Keratinocyte (primary cell): Measurements from ENCODE around the gene TRABD2B. TPM values are rescaled to one million over a fixed set of nuclear protein-coding genes. Genes with fewer than 3 reads are reported as not detected.

Source experiments
- DNase-seq: peaks from one replicate; pipeline ENCODE4 v3.0.0-alpha.2; 2011; ENCODE audit warnings: low read depth, missing footprints, low spot score
- FAIRE-seq: peaks from 2 replicates; lab custom pipeline; 2011; peaks lifted over from hg19 to GRCh38; lab: Jason Lieb, UNC
- H2AFZ ChIP-seq: 2 replicates; pipeline ENCODE4 v1.6.0; 2012; ENCODE audit warnings: low read length, control low read depth, inconsistent platforms; ENCODE audit not compliant: control insufficient read depth
- H3K27ac ChIP-seq: 2 replicates; pipeline ENCODE4 v1.5.1; 2011; ENCODE audit warnings: low read length; ENCODE audit not compliant: control insufficient read depth, insufficient read depth
- H3K27me3 ChIP-seq: 3 replicates; pipeline ENCODE4 v1.6.0; 2011; ENCODE audit warnings: low read length; ENCODE audit not compliant: control insufficient read depth, insufficient read depth; ENCODE audit errors: extremely low read depth
- H3K36me3 ChIP-seq, 2 experiments: 2 replicates in 1 of 2; 3 replicates in 1 of 2; pipeline ENCODE4 v1.5.1; 2011; ENCODE audit warnings: low read length in 2 of 2, mild to moderate bottlenecking in 1 of 2; ENCODE audit not compliant: control insufficient read depth in 2 of 2, insufficient read depth in 2 of 2; ENCODE audit errors: extremely low read depth in 1 of 2
- H3K4me1 ChIP-seq: 3 replicates; pipeline ENCODE4 v1.5.1; 2011; ENCODE audit warnings: low read length; ENCODE audit not compliant: control insufficient read depth, insufficient read depth; ENCODE audit errors: extremely low read depth
- H3K4me2 ChIP-seq: 3 replicates; pipeline ENCODE4 v1.6.0; 2011; ENCODE audit warnings: low read depth, low read length; ENCODE audit not compliant: control insufficient read depth, insufficient read depth; ENCODE audit errors: extremely low read depth
- H3K4me3 ChIP-seq, 3 experiments: fragments of 200-600 bp in 1 of 3; sonication (generic) in 1 of 3; 2 replicates in 2 of 3; 3 replicates in 1 of 3; pipeline ENCODE4 v1.5.1; 2011 to 2016; ENCODE audit warnings: low read length in 3 of 3, mild to moderate bottlenecking in 3 of 3, control low read depth in 2 of 3, inconsistent platforms in 1 of 3, low read depth in 1 of 3, mixed read lengths in 1 of 3, mixed run types in 1 of 3, moderate library complexity in 1 of 3; ENCODE audit not compliant: control insufficient read depth in 2 of 3, insufficient read depth in 2 of 3; ENCODE audit errors: extremely low read depth in 1 of 3
- H3K79me2 ChIP-seq: 2 replicates; pipeline ENCODE4 v1.6.0; 2012; ENCODE audit warnings: low read length; ENCODE audit not compliant: control insufficient read depth, insufficient read depth
- H3K9ac ChIP-seq: 3 replicates; pipeline ENCODE4 v1.6.0; 2011; ENCODE audit warnings: low read length; ENCODE audit not compliant: control insufficient read depth, insufficient read depth; ENCODE audit errors: extremely low read depth
- H3K9me1 ChIP-seq: 3 replicates; pipeline ENCODE4 v1.6.0; 2011; ENCODE audit warnings: low read length; ENCODE audit not compliant: control insufficient read depth, insufficient read depth; ENCODE audit errors: extremely low read depth
- H3K9me3 ChIP-seq: 2 replicates; pipeline ENCODE4 v1.5.1; 2012; ENCODE audit warnings: low read depth, low read length; ENCODE audit not compliant: control insufficient read depth
- H4K20me1 ChIP-seq: 3 replicates; pipeline ENCODE4 v1.6.0; 2011; ENCODE audit warnings: low read length; ENCODE audit not compliant: control insufficient read depth, insufficient read depth; ENCODE audit errors: extremely low read depth
- CTCF ChIP-seq, 3 experiments: IDR thresholded peaks in 1 of 3; conservative IDR thresholded peaks in 1 of 3; optimal IDR thresholded peaks in 1 of 3; 2 replicates in 2 of 3; 3 replicates in 1 of 3; pipeline versions ENCODE3 to v1.5.1; 2011; ENCODE audit warnings: low read length in 3 of 3, mild to moderate bottlenecking in 3 of 3, moderate library complexity in 2 of 3, control low read depth in 1 of 3, inconsistent platforms in 1 of 3; ENCODE audit not compliant: insufficient read depth in 2 of 3; ENCODE audit errors: extremely low read depth in 1 of 3
- EZH2 ChIP-seq: IDR thresholded peaks from one replicate; pipeline ENCODE4 v1.6.1; 2012; ENCODE audit warnings: inconsistent platforms, mild to moderate bottlenecking, low read length, moderate library complexity
- dilution Hi-C: fragments of 300-500 bp; cut with MboI; formaldehyde crosslinking; loops from one replicate; pipeline ENCODE4 v1.7.0; 2020; ENCODE audit warnings: low sequenced_read_pairs; ENCODE audit not compliant: extremely low pct_ligation_motif_present
- polyA plus RNA-seq, 5 experiments: library from polyadenylated mRNA; depleted of rRNA in 3 of 5; stranded (reverse) in 3 of 5; stranded (forward) in 1 of 5; unstranded in 1 of 5; fragments of >200 nt; gene quantifications; 1 replicate in 1 of 5; 2 replicates in 3 of 5; 3 replicates in 1 of 5; pipeline versions ENCODE4 v1.2.1 to v1.2.3, GENCODE V29; 2011 to 2012; ENCODE audit warnings: missing spikeins in 2 of 5, low read depth in 1 of 5, low replicate concordance in 1 of 5

TRABD2B gene
- polyA plus RNA-seq, 1 donor (not counting 4 experiments of a cell fraction or from before 2014, with no cell fraction given): 0.13 TPM

DNA sequence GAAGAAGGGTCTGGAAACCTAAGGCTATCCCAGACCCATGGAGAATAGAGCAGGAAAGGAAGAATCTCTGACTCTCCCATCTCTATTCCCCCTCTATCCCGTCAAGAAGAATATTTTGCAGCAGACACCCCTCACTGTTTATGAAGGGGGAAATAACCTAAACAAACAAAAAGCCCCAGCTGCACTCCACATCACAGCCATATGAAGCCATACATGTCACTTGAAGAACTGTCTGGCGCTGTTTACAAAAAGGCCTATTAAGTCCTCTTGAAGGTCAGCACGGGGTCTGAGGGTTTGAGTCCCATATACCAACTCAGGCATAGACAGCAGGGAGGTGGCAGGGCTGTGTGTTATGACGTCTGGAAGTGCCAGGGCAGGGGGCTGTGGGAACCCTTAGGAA, 31.4 kb downstream of the TRABD2B start:
- Histone ChIP-seq H3K79me2 (no peaks in the 10 kb centered on the region), H3K27ac (no peak overlapping the region), H3K9me3 (no peaks in the 10 kb centered on the region), H3K4me1 (no peaks in the 10 kb centered on the region), H3K27me3 (no peaks in the 10 kb centered on the region), H4K20me1 (no peaks in the 10 kb centered on the region), H3K36me3 (no peaks in the 10 kb centered on the region), H2AFZ (no peak overlapping the region), H3K4me3 (no peak overlapping the region), H3K9me1 (no peaks in the 10 kb centered on the region), H3K9ac (no peak overlapping the region), H3K4me2 (no peak overlapping the region)
- dilution Hi-C loops: no loop called here
- no peak for DNase-seq
- no peak for FAIRE-seq
- TF ChIP-seq EZH2 (no peak), CTCF (optimal IDR thresholded peaks at IDR 0.05 in 1 of 3, IDR thresholded peaks at IDR 0.05 in 1 of 3, conservative IDR thresholded peaks at IDR 0.05 in 1 of 3; ENCODE audit: extremely low read depth in 1 of 3, insufficient read depth in 2 of 3, low read length in 3 of 3) (no peak)

DNA sequence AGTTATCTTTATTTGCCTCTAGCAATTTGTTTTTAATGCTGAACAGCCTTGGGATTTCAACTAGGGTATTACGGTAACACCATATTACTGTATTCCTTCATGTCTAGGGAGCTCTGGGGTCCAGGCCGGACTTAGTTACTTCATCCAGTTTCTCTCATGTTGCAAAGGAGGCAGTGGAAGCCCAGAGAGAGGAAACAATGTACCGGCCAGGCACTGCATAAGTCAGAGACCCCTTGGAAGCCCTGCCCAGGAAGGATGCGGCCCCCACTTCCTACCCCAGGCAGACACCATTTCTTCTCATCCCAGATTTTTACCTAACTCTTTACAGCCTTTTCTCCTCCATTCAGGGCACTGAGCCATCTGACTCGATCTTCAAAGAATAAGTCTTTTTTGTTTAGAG, 32.5 kb downstream of the TRABD2B start:
- H3K27ac ChIP-seq: no peak overlapping the region
- TF ChIP-seq CTCF (optimal IDR thresholded peaks at IDR 0.05 in 1 of 3, IDR thresholded peaks at IDR 0.05 in 1 of 3, conservative IDR thresholded peaks at IDR 0.05 in 1 of 3; ENCODE audit: extremely low read depth in 1 of 3, insufficient read depth in 2 of 3, low read length in 3 of 3) (no peak), EZH2 (no peak)
- no peaks in the 10 kb centered on the region for H3K4me1 ChIP-seq
- FAIRE-seq: no peak
- H3K4me2 ChIP-seq: no peak overlapping the region
- no peak overlapping the region for H3K4me3 ChIP-seq
- dilution Hi-C loops: no loop called here
- no peak for DNase-seq
- H3K9me3 ChIP-seq: no peaks in the 10 kb centered on the region
- H3K9ac ChIP-seq: no peak overlapping the region
- no peaks in the 10 kb centered on the region for H4K20me1 ChIP-seq
- no peaks in the 10 kb centered on the region for H3K79me2 ChIP-seq
- no peak overlapping the region for H2AFZ ChIP-seq
- no peaks in the 10 kb centered on the region for H3K36me3 ChIP-seq
- no peaks in the 10 kb centered on the region for H3K9me1 ChIP-seq
- H3K27me3 ChIP-seq: no peaks in the 10 kb centered on the region
